HG03460 (cell line): ENCODE data around the gene DSG3.
"Not testable (repeated sequence)": the region's sequence is repeated elsewhere in the genome, so short reads cannot be mapped to it uniquely, and the experiment has no call there.

Experiments used
- ATAC-seq: cut with Tn5 transposase; IDR thresholded peaks from one replicate; pipeline ENCODE4 v1.9.1; 2021; ENCODE audit not compliant: unreplicated experiment

The DSG3 gene

DNA sequence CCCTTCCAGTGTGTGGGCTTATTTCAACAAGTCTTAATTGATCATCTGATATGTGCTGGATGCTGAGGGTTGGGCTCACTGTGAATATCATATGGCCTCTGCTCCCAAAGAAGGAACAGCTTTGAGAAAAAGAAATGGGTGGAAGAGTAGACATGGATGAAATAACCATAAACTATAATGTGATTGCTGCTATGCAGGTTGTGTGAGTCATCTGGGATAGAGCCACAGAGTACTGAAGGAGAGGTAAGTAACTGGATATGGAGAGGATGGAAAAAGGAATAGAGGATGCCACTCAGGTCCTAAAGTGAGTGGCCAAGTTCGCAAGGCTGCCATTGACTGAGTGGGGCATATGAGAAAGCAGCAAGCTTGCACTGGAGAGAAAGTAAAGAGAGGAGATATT lies 41.8 kb downstream of the DSG3 start:
- ATAC-seq, result no peak

DNA sequence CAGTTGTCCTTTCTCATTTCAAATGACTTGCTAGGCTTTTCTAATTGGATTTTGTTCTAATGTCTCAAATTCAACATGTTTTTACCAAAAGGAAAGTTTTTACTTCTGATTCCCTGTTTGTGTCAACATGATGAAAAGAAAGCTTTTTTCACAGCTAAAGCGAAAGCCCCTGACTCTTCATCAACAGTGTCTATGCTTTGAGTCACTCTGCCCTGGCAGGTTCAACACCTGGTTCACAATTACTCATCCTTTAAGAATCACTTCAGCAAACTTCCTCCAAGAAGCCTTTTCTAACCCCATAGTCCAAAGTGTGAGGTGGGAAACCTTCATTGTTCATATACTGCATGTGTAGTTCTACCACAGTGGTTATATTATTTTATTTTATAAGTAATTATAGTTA lies 42.8 kb downstream of the DSG3 start:
- peak; percentile 76 for ATAC-seq

- ATAC-seq, result no peak
These were observed 43.3 kb downstream of the DSG3 start for GRCh38 chr18:31490833-31491232.

- ATAC-seq, result no peak
These were observed 44.0 kb downstream of the DSG3 start for GRCh38 chr18:31491586-31491985.

GRCh38 chr18:31492671-31493070 lies 45.1 kb downstream of the DSG3 start:
- ATAC-seq, result no peak

DNA sequence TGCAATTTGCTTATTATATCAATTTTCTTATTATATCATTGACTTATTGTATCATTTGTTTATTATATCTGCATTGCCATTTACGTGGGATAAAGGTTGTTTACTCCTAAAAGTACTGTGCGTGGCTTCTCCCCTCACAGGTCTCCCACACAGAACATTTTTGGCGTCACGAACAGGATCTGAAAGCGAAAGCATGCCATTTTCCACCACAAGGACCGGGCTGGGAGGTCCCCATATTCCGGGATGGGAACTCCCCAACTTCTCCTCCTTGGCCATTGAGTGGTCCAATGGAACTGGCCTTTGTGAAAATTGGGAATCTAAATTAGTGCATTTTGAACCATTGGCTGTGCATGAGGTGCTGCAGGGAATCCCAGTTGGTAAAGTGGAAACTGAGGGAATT lies 45.6 kb downstream of the DSG3 start:
- no peak for ATAC-seq

DNA sequence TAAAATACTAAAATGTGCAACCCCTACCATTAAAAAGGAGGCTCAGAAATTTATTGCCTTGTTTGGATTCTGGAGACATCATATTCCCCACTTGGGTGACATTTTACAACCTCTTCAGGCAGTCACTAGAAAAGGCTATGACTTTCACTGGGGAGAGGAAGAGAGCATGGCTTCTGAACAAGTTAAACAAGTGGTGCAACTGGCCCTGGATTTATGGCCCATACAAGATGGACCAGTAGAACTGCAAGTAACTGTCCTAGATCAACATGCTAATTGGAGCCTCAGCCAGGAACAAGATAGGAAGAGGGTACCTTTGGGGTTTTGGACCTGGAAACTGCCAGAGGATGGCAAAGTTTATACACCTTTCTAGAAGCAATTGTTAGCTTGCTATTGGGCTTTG lies 46.4 kb downstream of the DSG3 start:
- no peak for ATAC-seq

- ATAC-seq, result not testable (repeated sequence)
These were observed 47.2 kb downstream of the DSG3 start for GRCh38 chr18:31494705-31495244.

- ATAC-seq, result no peak
These were observed 49.9 kb downstream of the DSG3 start for GRCh38 chr18:31497404-31497835.

- peak; percentile 41 for ATAC-seq
These were observed 50.5 kb downstream of the DSG3 start, which contains the start of gene DSG2 for GRCh38 chr18:31497836-31498573. TSS of gene DSG2 (plus strand) at chr18:31498177. CDS start at chr18:31498252, 75 bp downstream.

GRCh38 chr18:31498574-31499524 lies 51.3 kb downstream of the DSG3 start:
- peak; percentile 14 for ATAC-seq

DNA sequence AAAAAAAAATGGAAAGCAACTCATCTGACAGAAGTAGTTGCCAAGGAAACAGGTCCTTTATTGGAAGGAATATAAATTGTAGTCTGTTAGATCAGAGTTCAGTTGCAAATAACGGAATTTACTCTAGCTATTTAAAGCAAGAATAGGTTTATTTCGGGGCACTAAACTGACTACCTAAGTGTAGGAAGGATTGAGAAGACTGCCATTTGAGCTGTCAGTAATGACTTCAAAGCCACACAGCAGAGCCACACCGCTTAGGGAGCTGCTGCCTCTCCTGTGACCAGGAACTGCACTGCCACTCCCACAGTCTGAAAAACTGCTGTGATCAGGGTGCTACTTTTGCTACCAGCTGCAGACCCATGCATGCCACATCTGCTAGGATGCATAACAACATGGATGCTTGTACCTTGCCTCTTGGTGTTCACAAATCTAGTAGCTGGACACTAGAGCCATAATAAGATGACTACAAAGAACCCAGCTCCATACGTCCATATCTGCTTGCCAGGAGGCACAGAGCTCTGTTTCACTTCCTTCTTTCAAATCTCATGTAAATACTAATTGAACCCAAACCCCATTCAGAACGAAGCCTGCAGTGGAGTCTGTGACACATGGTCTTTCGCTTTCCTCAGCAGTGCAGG lies 52.6 kb downstream of the DSG3 start:
- peak; percentile 85 for ATAC-seq

DNA sequence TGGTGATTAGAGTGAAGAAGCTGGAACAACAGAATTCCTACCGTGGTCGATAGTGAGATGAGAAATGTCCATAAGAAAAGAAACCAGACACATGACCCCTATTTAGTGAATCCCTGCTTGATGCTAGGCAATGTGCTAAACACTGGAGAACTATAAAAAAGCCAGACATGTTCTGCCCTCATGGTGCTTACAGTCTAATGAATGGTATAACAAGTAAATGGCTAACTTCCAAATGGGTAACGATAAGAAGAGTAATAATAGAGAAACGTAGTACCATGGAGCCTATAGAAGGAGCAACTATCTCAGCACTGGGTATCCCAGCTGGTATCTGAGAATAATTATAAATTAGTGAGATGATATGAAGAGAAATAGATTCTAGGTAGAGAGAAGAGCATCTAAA lies 55.5 kb downstream of the DSG3 start:
- ATAC-seq, result no peak

DNA sequence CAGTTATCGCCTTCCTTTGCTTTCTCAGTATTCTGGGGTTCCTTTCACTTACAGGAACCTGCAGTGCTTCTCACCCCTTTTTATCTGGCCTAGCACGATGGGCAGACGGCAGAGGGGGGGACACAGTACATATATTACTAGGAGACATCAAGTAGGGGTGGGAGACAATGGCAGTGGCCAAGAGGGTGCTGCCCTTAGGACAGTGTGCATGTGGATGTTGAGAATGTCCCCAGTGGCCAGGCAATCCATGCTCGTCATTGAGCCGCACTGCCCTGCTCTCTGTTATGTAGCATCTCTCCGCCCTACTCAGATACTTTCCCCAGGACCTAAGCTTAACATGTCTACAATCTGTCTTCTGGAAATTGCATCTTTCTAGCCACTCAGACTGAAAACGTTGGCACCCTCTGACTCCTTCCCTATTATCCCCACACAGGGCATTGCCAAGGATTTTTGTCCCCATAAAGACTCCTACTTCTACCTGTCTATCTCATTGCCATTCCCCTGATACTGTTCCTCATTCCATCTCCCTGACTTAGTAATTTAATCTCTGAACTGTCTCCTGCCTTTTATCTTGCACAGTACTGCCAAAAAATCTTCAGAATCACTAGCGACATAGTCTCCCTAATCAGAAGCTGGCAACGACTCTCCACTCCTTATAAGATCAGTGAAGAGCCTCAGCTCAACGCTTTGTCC lies 57.1 kb downstream of the DSG3 start:
- ATAC-seq, result no peak

DNA sequence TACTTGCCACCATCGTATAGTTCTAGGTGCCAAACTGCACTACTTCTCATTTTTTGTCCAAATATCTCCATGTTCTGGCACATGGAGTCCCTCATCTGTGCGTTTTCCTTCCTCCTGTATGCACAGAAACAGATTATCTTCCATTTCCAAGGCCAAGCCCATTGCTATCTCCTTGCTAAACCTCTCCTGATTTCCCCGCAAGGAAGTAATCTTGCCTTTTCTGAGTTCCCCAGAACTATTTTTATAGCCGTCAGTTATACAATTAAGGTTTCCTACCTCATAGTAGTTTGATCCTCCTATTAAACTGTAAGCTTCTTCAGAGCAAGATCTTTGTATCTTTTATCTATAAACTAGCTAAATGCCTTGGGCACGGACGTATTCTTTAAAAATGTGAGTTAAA lies 57.6 kb downstream of the DSG3 start:
- no peak for ATAC-seq

DNA sequence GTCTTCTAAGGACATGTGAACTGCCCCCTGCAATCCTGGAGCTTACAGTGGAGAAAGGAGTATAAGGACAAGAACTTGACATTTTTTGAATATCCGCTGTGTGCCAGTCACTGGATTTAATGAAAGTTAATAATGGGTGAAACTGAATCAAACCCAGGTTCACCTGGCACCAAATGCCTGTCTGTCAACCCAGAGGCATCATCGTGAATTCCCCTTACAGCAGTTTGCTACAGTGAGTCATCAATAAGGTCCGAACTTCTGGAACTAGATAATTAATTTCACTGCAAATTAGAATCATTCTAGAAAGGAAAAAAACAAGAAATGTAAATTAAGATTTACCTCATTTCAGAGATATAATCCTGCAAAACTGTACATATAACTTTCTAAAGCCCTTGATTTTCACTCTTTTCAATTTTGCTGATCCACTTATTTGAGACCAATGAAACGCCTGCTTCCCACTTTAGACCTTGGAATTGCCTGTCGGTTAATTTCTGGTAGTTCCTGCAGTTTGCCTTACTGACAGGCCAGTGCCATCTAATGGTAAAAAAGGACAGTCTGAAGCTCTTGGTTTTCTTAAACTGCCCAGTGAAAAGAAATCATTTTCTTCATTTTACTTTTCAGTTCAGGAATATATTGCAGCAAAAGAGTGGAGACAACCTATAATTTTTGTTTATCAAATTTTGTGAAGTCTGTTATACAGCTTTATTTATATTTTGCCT lies 58.6 kb downstream of the DSG3 start:
- ATAC-seq, result no peak

DNA sequence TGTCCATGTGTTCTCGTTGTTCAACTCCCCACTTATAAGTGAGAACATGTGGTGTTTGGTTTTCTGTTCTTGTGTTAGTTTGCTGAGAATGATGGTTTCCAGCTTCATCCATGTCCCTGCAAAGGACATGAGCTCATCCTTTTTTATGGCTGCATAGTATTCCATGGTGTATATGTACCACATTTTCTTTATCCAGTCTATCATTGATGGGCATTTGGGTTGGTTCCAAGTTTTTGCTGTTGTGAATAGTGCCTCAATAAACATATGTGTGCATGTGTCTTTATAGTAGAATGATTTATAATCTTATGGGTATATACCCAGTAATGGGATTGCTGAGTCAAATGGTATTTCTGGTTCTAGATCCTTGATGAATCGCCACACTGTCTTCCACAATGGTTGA lies 59.6 kb downstream of the DSG3 start:
- ATAC-seq, result not testable (repeated sequence)

DNA sequence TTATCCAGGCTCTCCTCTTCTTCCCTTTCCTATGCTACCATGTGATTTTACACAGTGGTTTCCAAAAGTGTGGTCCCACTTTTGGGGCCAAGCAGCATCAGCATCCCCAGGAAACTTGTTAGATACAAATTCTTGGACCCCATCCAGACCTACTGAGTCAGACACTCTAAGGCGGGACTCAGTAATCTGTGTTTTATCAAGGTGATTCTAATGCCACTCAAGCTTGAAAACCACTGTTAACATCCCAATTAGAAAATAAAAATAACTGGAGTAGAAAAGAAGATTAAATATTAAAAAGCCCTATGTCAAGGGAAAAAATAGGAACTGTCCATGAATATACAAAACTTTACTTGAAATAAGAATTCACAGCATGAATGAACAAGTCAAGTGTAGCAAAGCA lies 61.2 kb downstream of the DSG3 start:
- ATAC-seq, result no peak

- ATAC-seq, result no peak
These were observed 62.0 kb downstream of the DSG3 start for GRCh38 chr18:31509571-31509970.

GRCh38 chr18:31510319-31510718 lies 62.8 kb downstream of the DSG3 start:
- no peak for ATAC-seq
